Brain pericyte (primary cell): Measurements from ENCODE around the gene PIK3R5.
"Not testable (repeated sequence)": the region's sequence is repeated elsewhere in the genome, so short reads cannot be mapped to it uniquely, and the experiment has no call there.

Source experiments
- DNase-seq: peaks from one replicate; pipeline ENCODE4 v3.0.0-alpha.2; 2012; ENCODE audit warnings: low read depth, low spot score

Gene PIK3R5

GRCh38 chr17:8986295-8986694, 20.8 kb upstream of the PIK3R5 start:
- DNase-seq, result no peak

DNA sequence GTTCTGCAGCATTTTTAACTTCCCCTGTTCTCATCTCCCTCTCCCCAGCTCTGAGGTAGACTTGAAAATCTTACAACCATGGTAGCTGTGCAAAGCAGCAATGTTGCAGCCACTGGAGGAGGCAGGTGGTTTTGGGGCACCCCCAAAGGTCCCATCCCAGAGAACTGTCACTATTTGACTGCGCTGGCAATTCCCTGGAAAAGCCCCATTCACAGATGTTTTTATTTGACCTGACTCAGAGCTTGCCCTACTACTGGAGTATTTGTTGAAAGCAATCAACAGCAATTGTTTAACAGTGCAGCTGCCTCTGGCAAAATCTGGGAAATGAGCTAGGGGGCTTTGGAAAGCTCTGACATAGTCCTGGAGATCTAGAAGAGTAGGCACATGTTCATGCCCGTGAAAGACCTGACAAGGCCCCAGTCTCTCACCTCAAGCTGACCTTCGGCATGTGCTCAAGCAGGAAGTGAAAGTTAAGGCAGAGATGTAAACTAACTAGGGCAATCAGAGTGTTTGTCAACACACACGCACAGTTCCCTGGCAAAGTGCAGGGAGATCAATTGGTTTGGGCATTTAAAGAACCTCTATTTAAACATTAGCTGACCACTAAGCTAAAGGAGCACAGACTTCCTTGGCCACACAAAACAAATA, 19.7 kb upstream of the PIK3R5 start:
- no peak for DNase-seq

- DNase-seq, result not testable (repeated sequence)
Observed at GRCh38 chr17:8984225-8984624, 18.7 kb upstream of the PIK3R5 start.

DNA sequence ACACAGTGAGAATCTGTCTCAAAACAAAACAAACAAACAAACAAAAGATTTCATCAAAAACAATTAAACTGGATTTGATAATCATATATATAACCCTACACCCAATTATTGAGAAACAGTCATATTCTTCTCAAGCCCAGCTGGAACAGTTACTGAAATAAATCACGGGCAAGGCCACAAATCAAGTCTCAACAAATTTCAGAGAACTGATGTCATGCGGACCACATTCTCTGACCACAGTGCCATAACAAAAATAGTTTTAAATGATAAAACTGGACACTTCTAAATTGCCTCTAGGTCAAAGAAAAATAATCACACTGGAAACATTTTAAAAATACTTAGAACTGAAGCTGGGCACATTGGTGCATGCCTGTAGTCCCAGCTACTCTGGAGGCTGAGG, 15.9 kb upstream of the PIK3R5 start:
- DNase-seq, result no peak

DNA sequence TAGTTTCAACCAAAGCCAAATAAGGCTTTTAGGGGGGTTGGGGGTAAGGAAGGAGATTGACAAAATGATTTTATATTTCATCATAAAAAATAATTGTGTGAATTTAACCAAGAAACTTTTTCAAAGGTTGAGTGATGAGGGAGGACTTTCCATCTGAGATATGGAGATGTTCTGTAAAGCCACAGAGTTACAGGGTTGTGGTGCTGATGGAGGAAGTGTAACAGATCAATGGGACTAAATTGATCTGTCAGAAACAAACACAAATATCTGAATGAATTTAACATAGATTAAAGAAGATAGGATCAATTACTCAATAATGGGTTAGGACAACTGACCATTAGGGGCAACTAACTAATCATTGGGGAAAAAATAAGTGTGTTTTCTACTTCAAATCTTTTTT, 14.2 kb upstream of the PIK3R5 start:
- DNase-seq, result no peak

- no peak for DNase-seq
Observed at GRCh38 chr17:8976638-8977037, 11.1 kb upstream of the PIK3R5 start.

DNA sequence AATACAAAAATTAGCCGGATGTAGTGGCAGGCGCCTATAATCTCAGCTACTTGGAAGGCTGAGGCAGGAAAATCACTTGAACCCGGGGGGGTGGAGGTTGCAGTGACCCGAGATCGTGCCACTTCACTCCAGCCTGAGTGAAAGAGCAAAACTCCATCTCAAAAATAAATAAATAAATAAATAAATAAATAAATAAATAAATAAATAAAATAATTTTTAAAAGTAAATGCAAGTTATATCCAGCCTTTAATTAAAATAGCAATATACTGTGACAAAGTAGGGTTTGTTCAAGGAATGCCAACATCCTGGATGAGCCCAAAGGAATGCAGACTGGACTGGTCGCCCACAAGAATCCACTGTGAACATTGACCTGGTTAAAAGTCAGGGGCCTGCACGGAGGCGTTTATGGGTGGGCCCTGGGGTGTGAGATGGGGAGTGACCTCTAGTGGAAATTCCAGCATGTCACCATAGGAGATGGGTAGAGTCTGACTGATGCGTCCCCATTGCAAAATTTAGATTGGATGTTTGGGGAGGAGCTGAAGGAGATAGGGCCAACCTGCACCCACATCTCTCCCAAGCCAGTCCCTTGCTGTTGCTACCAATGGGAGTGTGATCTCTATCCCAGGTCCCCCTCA, 9.7 kb upstream of the PIK3R5 start:
- DNase-seq, result no peak

DNA sequence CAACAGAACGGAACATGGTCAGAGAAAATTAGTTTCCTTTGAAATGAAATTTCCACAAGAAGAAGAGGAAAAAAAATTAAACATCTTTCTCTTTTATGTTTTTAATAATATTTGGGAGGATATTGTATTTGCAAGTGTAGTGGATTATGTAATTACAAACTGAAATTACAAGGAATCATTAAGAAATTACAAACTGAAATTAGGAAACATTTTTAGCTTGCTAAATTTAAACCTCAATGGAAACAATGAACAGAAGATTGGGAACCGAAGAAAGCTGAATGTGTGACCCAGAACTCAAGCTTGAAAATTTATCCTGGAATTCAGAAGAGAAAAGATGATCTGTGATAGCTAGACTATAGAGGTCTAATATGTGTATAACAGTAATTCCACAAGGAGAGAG, 4.4 kb upstream of the PIK3R5 start:
- DNase-seq, result no peak

DNA sequence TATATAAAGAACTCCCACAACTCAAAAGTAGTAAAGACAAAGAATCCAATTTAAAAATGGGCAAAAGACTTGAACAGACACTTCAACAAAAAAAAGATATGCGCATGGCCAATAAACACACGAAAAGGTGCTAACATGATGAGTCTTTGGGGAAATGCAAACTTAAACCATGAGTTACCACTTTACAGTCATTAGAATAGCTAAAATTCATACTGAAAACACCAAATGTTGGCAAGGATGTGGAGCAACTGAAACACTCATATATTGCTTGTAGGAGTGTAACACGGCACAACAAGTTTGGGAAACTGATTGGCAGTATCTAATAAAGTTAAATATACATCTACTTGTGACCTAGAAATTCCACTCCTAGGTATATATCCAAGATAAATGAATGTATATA, 3.0 kb upstream of the PIK3R5 start:
- no peak for DNase-seq

GRCh38 chr17:8967861-8968260, 2.4 kb upstream of the PIK3R5 start:
- DNase-seq, result no peak

DNA sequence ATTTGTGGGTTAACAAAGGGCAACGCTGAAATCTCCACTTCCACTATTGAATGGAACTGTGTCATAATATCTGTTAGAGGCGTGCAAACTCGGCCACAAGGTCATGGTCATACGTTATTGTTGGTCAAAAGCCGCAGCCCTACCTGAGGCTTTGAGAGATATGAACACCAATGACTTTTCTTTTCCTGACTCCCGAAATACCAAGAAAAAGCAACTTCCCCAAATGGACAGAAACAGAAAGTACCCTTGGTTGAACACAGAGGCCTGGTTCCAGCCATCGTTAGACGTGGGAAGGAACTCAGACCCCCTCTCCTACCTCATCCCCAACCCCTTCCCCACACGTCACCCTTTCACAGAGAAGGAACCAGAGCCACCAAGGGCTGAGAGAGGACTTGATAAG, 1.4 kb upstream of the PIK3R5 start:
- DNase-seq, result no peak

DNA sequence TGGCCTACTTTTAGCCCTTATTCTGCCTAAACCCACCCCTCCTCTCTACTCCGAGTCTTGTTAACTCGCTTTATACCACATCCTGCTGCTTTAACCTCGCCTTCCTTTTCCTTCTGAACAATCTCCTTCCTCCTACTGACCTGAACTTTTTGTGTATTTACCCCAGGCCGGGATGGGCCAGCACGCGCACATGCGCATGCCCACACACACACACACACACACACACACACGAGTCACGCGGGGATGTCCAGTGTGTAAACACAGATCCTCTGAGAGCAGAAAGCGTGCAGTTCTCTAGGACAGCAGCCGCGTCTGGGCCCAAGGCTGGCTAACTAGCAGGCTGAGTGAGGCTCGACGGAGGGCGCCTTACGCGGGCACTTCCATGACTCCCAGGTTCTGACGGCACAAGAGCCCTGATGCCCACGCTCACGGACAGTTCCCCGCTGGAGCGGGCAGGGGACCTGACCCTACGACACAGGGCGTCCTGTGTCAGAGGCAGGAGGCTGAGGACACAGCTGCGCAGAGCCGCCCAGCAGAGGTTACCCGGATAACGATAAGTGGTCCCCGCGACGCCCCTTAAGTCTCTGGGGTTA, 610 bp downstream of the PIK3R5 start:
- no peak for DNase-seq

GRCh38 chr17:8963647-8964258, 1.8 kb downstream of the PIK3R5 start:
- DNase-seq, result no peak

DNA sequence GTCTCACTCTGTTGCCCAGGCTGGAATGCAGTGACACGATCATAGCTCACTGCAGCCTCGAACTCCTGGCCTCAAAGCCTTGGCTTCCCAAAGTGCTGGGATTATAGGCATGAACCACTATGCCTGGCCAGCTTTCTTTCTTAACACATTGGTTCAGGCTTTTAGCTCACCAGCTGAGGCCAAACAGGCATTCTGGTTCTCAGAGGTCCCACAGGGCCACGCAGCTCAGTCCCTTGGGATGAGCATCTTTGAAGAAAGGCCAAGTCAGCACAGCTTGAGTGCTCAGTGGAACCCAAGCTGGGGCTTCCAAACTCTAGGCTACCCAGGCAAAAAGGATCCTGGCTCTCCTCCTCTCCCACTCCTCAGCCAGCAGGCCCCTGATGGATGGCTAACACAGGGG, 2.5 kb downstream of the PIK3R5 start:
- DNase-seq, result no peak

- no peak for DNase-seq
Observed at GRCh38 chr17:8961829-8962228, 3.7 kb downstream of the PIK3R5 start.

DNA sequence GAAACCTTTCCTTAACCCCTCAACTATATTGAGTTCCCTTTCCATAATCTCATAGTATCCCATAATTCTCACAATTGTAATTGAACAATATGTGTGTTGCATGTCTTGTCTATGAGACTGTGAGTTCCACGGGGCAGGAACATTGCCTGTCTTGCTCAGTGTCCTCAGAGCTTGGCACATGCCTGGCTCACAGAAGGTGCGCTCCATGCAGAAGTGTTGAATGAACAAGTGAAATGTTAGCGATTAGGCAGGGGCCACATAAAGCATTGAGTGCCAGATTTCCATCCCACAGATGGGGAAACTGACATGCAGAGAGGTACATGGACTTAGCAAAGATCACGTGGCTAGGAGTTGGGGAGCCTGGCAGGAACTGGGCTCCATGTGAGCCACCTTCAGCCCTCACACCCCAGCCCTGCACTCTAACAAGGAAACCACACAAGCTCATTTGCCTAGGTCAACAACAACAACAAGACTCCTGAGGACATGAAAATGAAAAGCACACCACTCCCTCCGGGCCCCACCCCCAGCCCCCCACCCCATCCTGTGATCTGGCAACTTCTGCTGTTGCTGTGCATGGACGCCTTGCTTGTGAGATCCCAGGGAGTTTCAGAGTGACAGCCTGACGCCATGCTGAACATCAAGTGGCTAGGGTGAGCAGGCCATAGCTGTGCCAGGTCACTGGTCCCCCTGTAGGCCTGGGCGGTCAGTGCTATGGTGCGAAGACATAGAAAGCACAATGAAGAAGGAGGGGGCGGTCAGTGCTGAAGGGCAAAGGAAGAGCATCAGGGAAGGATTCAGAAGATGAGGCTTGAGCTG, 5.0 kb downstream of the PIK3R5 start:
- DNase-seq, result no peak

DNA sequence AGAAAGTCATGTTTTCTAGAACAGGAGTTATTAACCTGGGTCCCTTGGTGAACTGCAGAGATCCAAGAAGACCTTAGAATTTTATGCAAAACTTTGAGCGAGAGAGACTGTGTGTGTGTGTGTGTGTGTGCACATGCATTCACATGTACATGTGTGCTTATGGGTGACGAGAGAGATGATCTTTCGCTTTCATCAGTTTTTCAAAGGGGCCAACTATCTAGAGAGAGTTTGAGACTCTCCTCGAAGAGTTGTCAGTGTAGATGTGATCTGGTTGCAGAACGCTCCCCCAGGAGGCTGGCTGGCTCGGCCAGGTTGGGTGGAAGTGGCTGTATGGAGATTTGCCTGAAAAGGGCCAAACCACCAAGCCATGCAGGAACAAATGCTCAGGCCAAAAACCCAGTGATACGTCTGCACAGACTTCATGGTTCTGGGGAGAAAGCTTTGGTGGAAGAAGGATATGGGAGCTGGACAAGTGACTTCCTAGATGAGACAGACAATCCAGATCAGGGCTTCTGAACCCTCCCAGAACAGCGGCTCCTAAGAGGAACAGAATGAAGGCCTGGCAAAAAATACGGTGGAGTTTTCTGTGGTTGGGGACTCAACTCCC, 6.1 kb downstream of the PIK3R5 start:
- DNase-seq, result no peak

DNA sequence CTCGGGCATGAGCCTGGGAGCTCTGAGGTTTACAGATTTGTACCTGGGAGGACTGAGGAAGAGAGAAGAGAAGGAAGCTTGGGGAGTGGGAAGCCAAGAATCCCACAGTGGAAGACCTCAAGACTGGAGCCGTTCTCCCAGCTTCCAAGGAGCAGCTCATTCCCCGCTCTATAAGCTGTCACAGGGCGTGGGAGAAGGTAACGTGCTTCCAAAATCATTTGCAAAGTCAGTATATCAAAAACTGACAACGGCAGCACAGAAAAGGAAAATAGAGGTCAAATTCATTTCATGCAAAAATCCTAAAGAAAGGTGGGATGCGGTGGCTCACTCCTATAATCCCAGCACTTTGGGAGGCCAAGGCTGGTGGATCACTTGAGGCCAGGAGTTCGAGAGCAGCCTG, 7.8 kb downstream of the PIK3R5 start:
- no peak for DNase-seq

DNA sequence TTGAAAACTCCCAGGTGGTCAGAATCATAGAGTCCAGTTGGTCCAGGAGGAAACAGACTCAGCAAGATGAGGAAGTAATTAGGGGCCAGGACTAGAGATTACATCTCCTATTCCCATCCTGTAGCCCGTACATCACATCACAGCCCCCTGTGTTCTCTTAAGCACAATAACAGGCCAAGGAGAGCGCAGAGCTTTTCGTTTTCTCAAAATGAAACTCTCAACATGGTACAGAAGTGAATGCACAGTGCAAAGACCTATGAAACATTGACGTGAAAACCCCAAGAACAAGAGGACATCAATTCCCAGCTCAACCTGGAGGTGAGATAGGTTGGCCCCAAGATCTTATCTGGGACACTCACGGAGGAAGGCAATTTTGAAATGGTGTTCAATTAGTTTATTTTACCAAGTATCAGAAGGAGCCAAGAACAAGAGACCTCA, 9.0 kb downstream of the PIK3R5 start:
- DNase-seq, result no peak

DNA sequence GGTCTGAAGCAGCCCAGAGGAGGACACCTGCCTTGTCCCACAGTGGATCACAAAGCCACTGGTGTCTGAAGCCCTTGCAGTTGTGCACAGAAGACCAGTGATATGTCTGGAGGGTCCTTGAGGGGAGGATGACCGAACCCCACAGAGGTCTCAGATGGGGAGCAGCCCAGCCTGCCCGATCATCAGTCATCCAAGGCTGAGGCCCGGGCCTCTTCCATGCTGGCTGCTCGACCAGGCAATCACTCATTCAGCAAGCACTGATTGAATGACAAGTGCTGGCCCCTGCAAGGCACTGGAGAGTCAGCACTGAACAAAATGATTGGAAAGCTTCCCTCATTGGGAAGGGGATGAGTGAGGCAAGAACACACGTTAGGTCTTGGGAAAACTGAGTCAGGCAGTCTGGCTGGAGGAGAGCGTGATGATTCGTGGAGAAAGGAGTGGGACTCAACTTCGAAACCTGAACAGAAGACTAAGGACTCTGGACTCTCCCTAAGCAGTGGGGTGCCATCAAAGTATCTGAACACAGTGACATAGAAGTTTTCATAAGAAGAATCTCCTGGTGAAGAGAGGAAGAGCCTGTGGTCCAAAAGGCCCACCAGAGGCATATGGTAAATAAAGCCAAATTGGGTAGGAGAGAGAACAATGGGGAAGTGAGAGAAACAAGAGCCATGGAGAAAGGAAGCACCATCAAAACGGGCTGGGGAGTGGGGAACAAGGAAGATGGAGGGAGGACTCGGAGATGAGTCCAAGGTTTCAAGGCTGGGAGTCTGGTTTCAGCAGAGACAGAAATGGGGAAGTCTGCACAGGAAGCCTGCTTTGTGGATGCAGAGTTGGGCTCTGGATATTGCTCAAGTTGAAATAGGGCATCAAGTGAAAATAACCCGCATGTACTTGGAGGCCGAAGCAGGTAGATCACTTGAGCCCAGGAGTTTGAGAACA, 10.2 kb downstream of the PIK3R5 start:
- no peak for DNase-seq

GRCh38 chr17:8954339-8954738, 11.2 kb downstream of the PIK3R5 start:
- DNase-seq, result no peak
